Stimulated activated CD8-positive, alpha-beta memory T cell treated with anti-CD3 and anti-CD28 coated beads, Interleukin-4, amount 100 ng/mL, for 4 hours (primary cell): Measurements from ENCODE around the gene CLEC2L.

Experiments
- DNase-seq, 2 donors: peaks; one replicate each; pipeline ENCODE4 v3.0.0-alpha.2; 2020; ENCODE audit warnings: low read depth in 2 of 2, low spot score in 1 of 2

The CLEC2L gene

DNA sequence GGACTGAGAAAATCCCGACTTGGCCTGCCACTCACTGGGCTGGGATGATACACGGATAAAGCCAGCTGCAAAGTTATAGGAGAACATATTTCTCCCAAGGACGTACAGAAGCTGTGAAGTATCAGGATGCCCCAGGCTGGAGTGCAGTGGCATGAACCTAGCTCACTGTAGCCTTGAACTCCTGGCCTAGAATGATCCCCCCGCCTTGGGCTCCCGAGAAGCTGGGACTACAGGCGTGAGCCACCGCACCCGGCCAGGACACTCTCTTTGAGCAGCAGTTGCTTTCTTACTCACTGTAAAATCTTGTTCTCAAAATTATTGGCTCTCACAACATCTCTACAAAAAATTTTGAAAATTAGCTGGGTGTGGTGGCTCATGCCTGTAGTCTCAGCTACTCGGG, 50.4 kb downstream of the CLEC2L start:
- no peak for DNase-seq

DNA sequence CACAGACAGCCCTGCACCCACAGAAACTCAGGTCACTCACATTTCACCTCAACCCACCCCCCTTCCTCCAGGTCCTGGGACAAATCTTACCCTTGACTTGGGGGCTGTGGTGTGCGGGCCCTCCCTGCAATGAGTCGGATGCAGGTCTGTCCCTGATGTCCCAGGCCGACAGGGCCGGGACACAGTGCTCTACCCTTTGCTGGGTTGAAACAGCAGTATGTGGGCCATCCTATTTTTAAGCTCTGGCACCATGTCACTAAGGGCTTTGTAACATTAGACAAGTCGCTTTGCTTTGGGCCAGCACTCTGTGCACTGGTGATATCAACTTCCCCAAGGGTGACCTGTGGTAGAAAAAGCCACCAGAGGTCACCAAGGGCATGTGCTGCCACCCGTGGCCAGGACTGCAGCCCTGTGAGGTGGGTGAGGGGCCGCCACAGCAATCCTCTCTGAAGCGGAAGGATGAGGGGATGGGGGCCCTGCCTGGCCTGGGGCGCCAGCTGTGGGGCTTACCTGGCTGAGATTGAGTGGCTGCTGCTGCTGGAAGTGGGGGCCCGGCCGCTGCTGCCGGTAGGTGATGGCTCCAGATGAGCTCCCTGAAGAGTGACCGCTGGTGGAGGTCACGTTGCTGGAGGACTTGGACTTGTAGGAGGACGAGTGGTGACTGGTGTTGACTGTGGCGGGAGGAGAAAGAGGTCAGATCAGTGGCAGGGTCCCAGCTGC, 51.3 kb downstream of the CLEC2L start:
- no peak for DNase-seq

- DNase-seq: no peak
Measured at GRCh38 chr7:139575338-139575680, 51.8 kb downstream of the CLEC2L start.

DNA sequence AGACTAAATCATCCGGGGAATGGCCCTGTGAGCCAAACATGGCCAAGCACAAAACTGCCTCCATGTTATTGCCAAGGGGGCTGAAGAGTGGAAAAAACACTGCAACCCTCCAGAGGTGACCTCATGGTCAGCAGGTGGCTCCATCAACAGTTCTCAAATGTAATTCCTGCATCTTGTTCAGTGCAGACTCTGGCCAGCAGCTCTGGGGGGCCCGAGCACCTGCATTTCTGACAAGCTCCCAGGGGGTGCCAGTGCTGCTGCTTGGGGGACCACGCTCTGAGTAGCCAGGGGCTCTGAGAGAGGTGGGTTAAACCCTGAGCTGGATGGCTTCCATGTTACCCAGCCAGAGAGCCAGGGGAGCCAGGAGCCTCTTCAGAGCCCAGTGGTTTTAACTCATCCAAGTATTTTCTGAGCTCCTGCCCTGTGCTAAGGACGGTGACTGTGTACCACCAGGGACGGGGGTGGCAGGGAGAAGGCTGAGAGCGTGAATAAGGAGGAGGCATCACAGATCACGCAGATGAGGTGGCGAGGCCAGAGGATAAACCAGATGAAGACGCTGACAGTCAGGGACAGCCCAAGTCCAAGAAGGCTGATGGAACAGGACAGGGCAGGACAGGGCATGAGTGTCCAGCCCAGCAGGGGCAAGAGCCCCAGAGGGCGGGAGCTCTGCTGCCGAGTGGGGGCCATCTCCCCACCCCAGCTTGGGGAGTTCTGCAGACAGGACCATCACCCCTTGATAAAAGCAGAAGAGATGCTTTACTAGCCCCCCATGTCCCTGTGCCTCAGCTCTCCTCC, 52.9 kb downstream of the CLEC2L start:
- DNase-seq: no peak

GRCh38 chr7:139580435-139580834, 57.0 kb downstream of the CLEC2L start:
- no peak for DNase-seq

- no peak for DNase-seq
Measured at GRCh38 chr7:139582130-139582650, 58.7 kb downstream of the CLEC2L start.

- no peak for DNase-seq
Measured at GRCh38 chr7:139582671-139583155, 59.2 kb downstream of the CLEC2L start.

GRCh38 chr7:139583826-139584553, 60.5 kb downstream of the CLEC2L start:
- no peak for DNase-seq

DNA sequence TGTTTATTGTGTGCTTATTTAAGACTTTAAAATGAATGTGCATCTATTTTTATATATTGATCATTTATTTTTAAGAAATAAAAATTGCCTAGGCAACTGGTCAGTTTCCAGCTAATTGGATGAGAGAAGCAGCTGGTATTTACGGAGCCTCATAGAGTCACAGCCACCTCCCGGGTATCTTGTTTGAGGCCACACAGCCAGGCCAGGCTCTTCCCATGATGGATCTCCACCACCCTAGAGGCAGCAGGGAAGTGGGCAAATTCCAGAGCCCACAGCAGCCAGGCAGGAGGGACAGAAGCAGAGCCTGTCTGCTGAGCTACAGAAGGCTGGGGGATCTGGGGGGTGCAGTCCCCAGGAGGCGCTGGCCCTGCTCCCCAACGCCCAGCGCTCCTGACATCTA, 61.6 kb downstream of the CLEC2L start:
- no peak for DNase-seq

GRCh38 chr7:139586286-139586685, 62.8 kb downstream of the CLEC2L start:
- no peak for DNase-seq

DNA sequence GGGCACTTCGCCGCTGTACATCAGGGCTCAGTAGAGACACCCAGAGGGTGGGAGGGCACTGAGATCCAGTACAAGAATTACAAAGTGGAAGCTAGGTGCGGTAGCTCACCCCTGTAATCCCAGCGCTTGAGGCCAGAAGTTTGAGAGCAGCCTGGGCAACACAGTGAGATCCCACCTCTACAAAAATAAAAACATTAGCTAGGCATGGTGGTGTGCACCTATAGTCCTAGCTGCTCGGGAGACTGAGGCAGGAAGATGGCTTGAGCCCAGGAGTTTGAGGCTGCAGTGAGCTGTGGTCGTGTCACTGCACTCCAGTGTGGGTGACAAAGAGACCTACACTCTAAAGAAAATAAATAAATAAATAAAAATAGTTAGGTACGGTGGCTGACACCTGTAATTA, 64.0 kb downstream of the CLEC2L start:
- no peak for DNase-seq

DNA sequence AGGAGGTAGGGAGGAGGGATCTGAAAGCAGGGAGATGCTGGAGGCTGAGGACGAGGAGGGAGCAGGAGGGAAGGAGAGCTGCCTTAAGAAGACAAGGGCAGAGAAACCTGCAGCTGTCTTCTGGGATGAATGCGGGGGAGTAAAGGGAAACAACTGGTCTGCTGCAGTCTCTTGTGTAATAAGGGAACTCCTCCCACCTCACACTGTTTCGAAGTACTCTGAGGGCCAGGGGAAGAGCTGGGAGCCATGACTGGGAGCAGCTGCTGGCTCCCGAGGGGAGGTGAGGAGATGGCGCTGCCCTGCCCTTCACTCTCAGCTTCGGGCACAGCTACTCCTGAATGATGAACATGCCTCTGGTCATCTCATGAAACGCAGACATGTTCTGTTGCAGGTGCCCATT, 65.1 kb downstream of the CLEC2L start:
- no peak for DNase-seq

DNA sequence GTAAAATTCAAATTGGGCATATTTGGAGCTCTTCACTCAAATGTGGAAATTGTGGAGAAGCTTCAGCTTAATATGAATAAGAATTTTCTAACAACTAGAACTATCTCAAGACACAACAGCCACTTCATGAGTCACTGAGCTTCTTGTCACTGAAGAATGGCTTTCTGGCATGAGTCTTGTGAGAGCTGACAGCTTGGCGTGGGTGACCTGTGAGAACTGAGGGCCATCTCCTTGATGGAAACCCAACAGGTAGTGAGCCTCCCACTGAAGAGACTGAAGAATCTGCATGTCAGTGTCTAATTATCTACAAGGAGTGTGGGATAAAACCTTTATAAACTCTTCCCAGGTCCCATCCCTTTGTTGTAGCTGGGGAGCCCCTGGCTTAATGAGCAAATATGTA, 66.0 kb downstream of the CLEC2L start:
- DNase-seq: no peak

DNA sequence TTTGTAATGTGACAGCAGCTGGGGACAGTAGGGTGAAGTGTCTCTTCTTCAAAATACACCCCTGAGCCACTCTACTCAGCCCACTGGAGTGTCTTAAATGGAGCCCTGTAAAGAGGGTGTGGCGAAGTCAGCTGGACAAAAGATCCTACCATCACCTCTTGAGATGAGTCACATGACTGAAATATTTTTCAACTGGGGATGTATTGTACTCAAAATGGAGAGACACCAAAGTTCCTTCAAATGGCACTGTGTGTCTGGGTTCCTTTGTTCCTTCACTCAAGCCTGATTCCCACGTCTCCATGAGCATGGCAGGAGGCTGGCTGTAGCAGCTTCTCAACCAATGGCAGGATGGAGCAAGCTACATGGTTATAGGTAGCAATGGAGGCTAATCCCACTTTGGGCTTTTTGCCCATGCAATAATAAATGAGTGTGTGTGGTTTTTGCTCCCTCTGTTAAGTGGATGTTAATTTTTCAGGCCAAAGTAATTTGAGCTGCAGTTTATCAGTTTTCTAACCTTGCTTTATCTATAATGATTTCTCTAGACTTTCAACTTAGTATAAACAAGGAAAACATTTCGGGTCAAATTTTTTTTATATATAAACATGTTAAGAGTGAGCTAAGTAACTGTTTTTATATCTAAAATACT, 68.2 kb downstream of the CLEC2L start:
- no peak for DNase-seq

DNA sequence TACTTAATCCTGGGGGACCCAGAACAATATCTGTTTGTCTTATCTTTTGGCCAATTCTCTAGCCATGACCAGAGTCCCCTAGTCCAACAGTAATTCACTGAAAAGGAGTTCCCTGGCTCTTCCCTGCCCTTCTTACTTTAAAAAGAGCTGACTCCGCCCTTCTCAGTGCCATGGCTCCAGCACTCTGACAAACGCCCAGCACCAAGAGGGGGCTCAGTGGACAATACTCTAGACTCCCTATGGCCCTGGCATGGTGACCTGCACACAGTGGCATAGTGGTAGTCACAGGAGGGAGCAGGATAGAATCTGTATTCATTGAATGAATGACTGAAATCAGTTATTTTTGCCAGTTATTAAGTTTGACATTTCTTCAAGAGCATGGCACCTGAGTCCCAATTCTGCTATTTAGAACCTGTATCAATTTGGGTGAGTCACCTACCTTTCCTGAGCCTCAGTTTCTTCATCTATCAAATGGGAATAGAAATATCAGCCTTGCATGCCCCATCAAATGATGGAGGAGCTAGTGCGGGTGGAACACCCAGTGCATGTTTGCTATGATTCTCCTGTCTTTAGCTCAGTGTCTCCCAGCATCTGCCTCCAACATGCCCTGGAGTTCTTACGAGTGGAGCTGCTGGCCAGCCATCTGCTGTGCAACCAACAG, 69.4 kb downstream of the CLEC2L start:
- DNase-seq: no peak

- no peak for DNase-seq
Measured at GRCh38 chr7:139594090-139594489, 70.6 kb downstream of the CLEC2L start.
